Upper lobe of left lung (tissue), 4 donors: ENCODE data around the gene INPP5K.
"Not testable (repeated sequence)": the region's sequence is repeated elsewhere in the genome, so short reads cannot be mapped to it uniquely, and the experiment has no call there.

Experiments
- CTCF ChIP-seq, 6 experiments: fragments of 450-650 bp in 4 of 6; fragments of 200-600 bp in 2 of 6; sonication (generic) in 2 of 6; IDR thresholded peaks; one replicate each; pipeline ENCODE4 v1.5.1; 2016 to 2019; ENCODE audit warnings: antibody characterized with exemption in 6 of 6
- POLR2A ChIP-seq, 4 donors: fragments of 450-650 bp; IDR thresholded peaks; one replicate each; pipeline ENCODE4 v1.5.1; 2016 to 2017; ENCODE audit warnings: antibody characterized with exemption in 4 of 4, mild to moderate bottlenecking in 2 of 4

- not testable (repeated sequence) for TF ChIP-seq CTCF, POLR2A (IDR thresholded peaks at IDR 0.05)
These were observed 70.7 kb downstream of the INPP5K start for GRCh38 chr17:1445695-1446094.
